EL (cell line): ENCODE data around the gene ZNF253.
"Not testable (repeated sequence)": the region's sequence is repeated elsewhere in the genome, so short reads cannot be mapped to it uniquely, and the experiment has no call there.

Experiments
- DNase-seq: peaks from one replicate; pipeline ENCODE4 v3.0.0-alpha.2; 2016

ZNF253 gene

DNA sequence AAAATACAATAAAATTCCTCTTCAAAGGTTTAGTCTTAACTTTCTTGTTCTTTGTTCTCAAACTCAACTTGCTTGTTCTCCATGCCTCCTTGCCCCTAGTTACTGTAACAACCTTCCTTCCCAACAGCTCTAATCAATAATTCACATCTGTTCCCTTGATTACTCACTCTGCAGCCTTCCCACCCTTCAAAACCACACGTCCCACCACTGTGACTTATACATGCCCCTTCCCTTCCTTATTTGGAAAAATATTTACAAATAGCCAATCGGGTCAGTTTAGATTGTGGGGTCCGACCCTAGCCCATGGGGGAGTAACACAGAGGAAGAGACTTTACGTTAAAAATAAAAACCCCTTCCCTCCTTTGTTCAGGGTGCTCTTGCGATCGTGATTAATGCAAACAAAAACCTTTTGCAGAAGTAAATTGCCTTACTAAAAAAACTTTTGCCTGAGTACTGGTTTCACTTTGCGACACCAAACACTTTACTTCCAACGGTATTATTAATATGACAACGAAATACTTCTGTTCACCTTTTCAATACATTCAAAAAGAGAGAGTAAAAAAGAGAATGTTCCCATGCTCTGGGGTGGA is 34.6 kb downstream of the ZNF253 start:
- DNase-seq = peak; percentile 82

- DNase-seq = peak; percentile 98
These were observed 35.2 kb downstream of the ZNF253 start, which contains the start of gene ZNF93 for GRCh38 chr19:19900729-19901444. Gene ZNF93, plus strand, starts transcription at chr19:19900946. Its CDS starts 143 bp downstream, at chr19:19901089.

DNA sequence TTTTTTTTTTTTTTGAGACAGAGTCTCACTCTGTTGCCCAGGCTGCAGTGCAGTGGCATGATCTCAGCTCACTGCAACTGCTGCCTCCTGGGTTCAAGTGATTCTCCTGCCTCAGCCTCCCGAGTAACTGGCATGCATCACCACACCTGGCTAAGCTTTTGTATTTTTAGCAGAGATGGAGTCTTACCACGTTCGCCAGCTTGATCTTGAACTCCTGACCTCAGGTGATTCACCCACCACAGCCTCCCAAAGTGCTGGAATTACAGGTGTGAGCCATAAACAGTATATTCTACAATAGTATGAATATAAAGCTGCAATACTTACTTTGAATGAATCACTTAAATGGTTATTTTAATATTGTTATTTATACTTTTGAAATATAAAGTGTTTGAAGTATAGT is 41.9 kb downstream of the ZNF253 start:
- DNase-seq = not testable (repeated sequence)

GRCh38 chr19:19909654-19910053 is 44.0 kb downstream of the ZNF253 start:
- no peak for DNase-seq

- DNase-seq = peak; percentile 27
These were observed 45.5 kb downstream of the ZNF253 start for GRCh38 chr19:19911150-19911549.

DNA sequence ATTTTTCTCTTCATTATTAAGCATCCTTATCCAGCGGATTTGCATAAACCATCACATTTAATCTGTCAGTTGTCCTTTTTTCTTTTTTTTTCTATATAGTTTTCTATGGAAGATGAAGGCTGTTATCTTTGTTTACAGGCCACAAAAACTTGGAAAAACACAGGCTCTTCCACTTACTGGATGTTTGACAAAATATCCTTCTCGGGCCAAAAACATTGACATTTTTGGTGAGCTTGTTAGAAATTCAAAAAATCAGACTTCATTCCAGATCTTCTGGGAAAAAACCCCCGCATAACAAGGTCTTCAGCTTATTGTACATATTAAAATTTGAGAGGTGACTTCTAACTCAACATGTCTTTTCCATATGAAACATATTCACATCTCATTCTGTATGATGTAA is 48.9 kb downstream of the ZNF253 start:
- no peak for DNase-seq

DNA sequence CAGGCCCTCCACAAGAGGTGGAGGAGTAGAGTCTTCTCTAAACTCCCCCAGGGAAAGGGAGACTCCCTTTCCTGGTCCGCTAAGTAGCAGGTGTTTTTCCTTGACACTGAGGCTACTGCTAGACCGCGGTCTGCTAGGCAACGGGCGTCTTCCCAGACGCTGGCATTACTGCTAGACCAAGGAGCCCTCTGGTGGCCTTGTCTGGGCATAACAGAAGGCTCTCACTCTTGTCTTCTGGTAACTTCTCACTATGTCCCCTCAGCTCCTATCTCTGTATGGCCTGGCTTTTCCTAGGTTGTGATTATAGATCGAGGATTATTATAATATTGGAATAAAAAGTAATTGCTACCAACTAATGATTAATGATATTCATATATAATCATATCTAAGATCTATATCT is 64.7 kb downstream of the ZNF253 start:
- DNase-seq = not testable (repeated sequence)

DNA sequence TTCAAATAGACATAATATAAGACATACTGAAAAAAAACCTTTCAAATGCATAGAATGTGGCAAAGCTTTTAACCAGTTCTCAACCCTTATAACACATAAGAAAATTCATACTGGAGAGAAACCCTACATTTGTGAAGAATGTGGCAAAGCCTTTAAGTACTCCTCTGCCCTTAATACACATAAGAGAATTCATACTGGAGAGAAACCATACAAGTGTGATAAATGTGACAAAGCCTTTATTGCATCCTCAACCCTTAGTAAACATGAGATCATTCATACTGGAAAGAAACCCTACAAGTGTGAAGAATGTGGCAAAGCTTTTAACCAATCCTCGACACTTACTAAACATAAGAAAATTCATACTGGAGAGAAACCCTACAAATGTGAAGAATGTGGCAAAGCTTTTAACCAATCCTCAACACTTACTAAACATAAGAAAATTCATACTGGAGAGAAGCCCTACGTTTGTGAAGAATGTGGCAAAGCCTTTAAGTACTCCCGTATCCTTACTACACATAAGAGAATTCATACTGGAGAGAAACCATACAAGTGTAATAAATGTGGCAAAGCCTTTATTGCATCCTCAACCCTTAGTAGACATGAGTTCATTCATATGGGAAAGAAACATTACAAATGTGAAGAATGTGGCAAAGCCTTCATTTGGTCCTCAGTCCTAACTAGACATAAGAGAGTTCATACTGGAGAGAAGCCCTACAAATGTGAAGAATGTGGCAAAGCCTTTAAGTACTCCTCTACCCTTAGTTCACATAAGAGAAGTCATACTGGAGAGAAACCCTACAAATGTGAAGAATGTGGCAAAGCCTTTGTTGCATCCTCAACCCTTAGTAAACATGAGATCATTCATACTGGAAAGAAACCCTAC is 68.0 kb downstream of the ZNF253 start:
- not testable (repeated sequence) for DNase-seq

- no peak for DNase-seq
These were observed 71.7 kb downstream of the ZNF253 start for GRCh38 chr19:19937403-19937802.

DNA sequence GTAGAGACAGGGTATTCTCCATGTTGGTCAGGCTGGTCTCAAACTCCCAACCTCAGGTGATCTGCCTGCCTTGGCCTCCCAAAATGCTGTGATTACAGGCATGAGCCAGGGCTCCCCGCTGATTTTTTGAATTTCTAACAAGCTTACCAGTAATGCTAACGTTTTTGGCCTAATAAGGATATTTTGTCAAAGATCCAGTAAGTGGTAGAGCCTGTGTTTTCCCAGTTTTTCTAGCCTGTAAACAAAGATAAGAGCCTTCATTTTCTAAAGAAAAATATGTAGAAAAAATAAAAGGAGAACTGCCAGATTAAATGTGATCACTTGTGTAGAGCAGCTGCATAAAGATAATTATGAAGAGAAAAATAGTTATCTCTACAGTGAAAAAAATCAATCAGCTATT is 72.8 kb downstream of the ZNF253 start:
- DNase-seq = no peak

DNA sequence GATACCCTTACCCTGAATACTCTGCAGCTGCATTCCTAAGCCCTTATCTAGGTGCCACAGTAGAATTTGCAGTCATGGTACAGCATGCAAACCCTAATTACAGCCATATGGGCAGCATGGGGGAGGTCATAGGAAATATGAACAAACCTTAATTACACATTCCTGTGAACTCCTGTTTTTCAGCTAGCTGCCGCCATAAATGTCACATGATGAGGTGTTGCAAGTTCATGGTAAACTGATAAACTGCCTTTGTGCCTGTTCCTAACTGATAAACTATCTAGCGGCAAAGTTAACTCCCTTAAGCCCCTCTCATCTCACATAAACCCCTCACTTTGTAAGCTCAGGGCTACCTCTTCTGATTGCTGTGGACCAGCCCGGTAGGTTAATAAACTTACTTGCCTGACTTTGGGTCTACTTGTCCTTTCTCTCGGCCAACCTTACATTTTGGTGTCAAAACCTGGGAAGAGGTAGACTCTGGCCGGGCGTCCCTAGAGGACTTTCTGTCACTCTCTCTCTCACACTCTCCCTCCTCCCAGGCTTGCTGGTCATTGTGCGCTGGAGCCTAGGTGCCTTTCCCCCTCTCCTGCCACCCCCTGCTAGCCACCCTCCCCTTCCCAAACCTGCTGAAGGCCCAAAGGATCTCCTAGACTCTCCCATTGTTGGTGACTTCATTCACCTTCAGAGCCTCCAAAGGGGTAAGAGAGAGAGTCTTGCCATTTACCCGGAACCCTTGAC is 78.3 kb downstream of the ZNF253 start:
- no peak for DNase-seq
